ENCODE results near the gene FCF1. TPM values are rescaled to one million over a fixed set of nuclear protein-coding genes. Genes with fewer than 3 reads are reported as not detected.

The FCF1 gene
- total and polyA plus RNA-seq, 2 of the 13 experiments (the other 11 are each of a cell fraction or from before 2014, with no cell fraction given), result 31.0 to 44.4 TPM

DNA sequence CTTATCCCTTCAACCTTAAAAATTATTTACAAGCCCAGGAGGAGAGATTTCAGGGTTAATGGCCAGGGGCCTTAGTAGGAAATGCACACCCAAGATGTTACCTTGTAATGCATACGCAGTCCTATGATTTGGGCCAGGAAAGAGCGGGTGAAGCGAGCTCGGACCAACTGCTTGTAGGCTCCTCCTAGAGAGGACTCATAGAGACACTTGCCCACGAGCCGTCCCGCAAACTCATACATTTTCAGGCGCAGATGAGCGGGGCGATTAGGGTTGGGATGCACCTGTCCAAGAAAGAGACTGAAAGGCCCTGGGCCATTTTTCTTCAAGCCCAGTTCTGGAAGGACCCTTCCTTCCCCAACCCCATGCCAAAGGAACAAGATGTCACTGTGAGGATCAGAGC, 43.1 kb upstream of the FCF1 start:
- Histone ChIP-seq H2AFZ (ENCODE audit: low read length) (no peak overlapping the region), H3K9me3 (ENCODE audit: low read length) (no peaks in the 10 kb centered on the region), H3K4me1 (ENCODE audit: insufficient read depth, low read length) (no peaks in the 10 kb centered on the region), H3K4me3 (replicated peaks in 1 of 3; ENCODE audit: insufficient read depth in 1 of 3, low read depth in 2 of 3, low read length in 3 of 3) (no peak overlapping the region), H3K27me3 (ENCODE audit: control insufficient read depth in 1 of 2, insufficient read depth in 2 of 2, low read length in 2 of 2) (no peaks in the 10 kb centered on the region), H3K9ac (ENCODE audit: insufficient read depth, low read depth, low read length) (no peak overlapping the region), H3K79me2 (ENCODE audit: insufficient read depth, low read length) (no peaks in the 10 kb centered on the region), H3K27ac (ENCODE audit: extremely low read length, insufficient read depth, low read length) (no peak overlapping the region), H4K20me1 (ENCODE audit: insufficient read depth, low read length) (no peaks in the 10 kb centered on the region), H3K36me3 (replicated peaks in 1 of 2; ENCODE audit: control insufficient read depth in 1 of 2, insufficient read depth in 2 of 2, low read length in 2 of 2) (peaks cover 15 to 64% of the 10 kb centered on the region in 2 experiments), H3K4me2 (ENCODE audit: low read depth, low read length) (no peak overlapping the region)
- BruUV-seq (replicated peaks), result no TSS peak
- FAIRE-seq (no peak), DNase-seq (ENCODE audit: low spot score) (no peak), ATAC-seq (no peak)
- no peak for TF ChIP-seq MED1 (CRISPR knock-in tag; IDR thresholded peaks at IDR 0.05)
- TF ChIP-seq ZNF746 (CRISPR knock-in tag; IDR thresholded peaks at IDR 0.05), result no peak
- TF ChIP-seq ZNF678 (CRISPR knock-in tag; IDR thresholded peaks at IDR 0.05), result no peak
- TF ChIP-seq ZNF629 (CRISPR knock-in tag; conservative IDR thresholded peaks at IDR 0.05), result no peak
- TF ChIP-seq RXRB (CRISPR knock-in tag; IDR thresholded peaks at IDR 0.05; ENCODE audit: borderline replicate concordance), result no peak
- in situ Hi-C loops (cut with HindIII; ENCODE audit: extremely low pct_ligation_motif_present, low pct_unique_long_range_greater_than_20kb), result no loop called here
- POLR2A ChIA-PET, result no interaction called here
- WGBS (ENCODE audit: low lambda C conversion rate), result 98% methylated on average over 10 of the region's 10 CpGs
- CTCF ChIA-PET (ENCODE audit: low intra/inter-chr PET ratio, low total read pairs), result no interaction called here
- intact Hi-C loops (cut with micrococcal nuclease; ENCODE audit: unreplicated experiment), result no loop called here

DNA sequence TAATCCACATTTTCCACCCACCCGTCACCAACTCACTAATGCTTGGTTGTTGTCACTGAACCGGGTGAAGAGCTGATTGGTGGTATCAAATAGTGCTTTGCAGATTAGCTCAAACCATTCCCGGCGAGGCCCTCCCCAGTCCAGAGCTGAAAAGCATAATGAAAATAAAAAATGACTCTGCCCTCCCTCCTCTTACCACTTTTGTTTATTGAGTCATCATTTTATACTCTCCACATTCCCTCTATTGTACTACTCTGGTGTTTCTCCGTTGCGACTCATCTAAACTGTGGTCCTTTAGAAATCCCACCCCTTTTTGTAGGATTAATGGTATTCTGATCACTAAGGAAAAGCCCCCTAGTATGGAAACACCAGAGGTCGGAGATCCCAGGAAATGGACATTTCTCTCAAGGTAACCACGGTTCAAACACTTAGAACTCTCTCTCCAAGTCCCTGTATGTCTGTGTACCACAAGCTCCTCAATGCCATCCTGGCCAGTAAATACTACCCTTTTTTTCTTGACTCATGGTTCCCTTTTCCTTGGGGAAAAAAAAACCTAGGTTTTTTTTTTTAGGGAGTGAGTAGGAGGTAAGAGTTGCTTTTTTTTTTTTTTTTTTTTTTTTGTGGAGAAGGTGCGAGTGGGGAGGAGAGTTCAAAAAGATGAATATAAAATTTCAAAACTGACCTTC, 42.1 kb upstream of the FCF1 start:
- no peak overlapping the region for H3K27ac ChIP-seq (ENCODE audit: extremely low read length, insufficient read depth, low read length)
- ATAC-seq (no peak), DNase-seq (ENCODE audit: low spot score) (no peak), FAIRE-seq (no peak)
- WGBS (ENCODE audit: low lambda C conversion rate), result 95% methylated on average over 9 of the region's 9 CpGs
- intact Hi-C loops (cut with micrococcal nuclease; ENCODE audit: unreplicated experiment), result no loop called here
- H4K20me1 ChIP-seq (ENCODE audit: insufficient read depth, low read length), result no peaks in the 10 kb centered on the region
- no peak overlapping the region for H3K4me3 ChIP-seq (replicated peaks in 1 of 3; ENCODE audit: insufficient read depth in 1 of 3, low read depth in 2 of 3, low read length in 3 of 3)
- in situ Hi-C loops (cut with HindIII; ENCODE audit: extremely low pct_ligation_motif_present, low pct_unique_long_range_greater_than_20kb), result no loop called here
- ChIA-PET POLR2A (no interaction called here), CTCF (ENCODE audit: low intra/inter-chr PET ratio, low total read pairs) (no interaction called here)
- no peak overlapping the region for H3K4me2 ChIP-seq (ENCODE audit: low read depth, low read length)
- H3K27me3 ChIP-seq (ENCODE audit: control insufficient read depth in 1 of 2, insufficient read depth in 2 of 2, low read length in 2 of 2), result no peaks in the 10 kb centered on the region
- H3K36me3 ChIP-seq (replicated peaks in 1 of 2; ENCODE audit: control insufficient read depth in 1 of 2, insufficient read depth in 2 of 2, low read length in 2 of 2), result peaks cover 17 to 63% of the 10 kb centered on the region in 2 experiments
- H3K79me2 ChIP-seq (ENCODE audit: insufficient read depth, low read length), result no peaks in the 10 kb centered on the region
- H3K9ac ChIP-seq (ENCODE audit: insufficient read depth, low read depth, low read length), result no peak overlapping the region
- H3K9me3 ChIP-seq (ENCODE audit: low read length), result no peaks in the 10 kb centered on the region
- BruUV-seq (replicated peaks), result no TSS peak
- no peaks in the 10 kb centered on the region for H3K4me1 ChIP-seq (ENCODE audit: insufficient read depth, low read length)
- no peak overlapping the region for H2AFZ ChIP-seq (ENCODE audit: low read length)
- TF ChIP-seq NFE2 (CRISPR knock-in tag; IDR thresholded peaks at IDR 0.05), result no peak
- TF ChIP-seq YEATS4 (CRISPR knock-in tag; IDR thresholded peaks at IDR 0.05; ENCODE audit: borderline replicate concordance), result no peak
- TF ChIP-seq ZNF326 (CRISPR knock-in tag; IDR thresholded peaks at IDR 0.05; ENCODE audit: borderline replicate concordance), result no peak
- no peak for TF ChIP-seq DPF2 (CRISPR knock-in tag; IDR thresholded peaks at IDR 0.05; ENCODE audit: borderline replicate concordance, low read depth)
- no peak for TF ChIP-seq ASH2L (IDR thresholded peaks at IDR 0.05; ENCODE audit: insufficient read length, low read depth, low read length)
- TF ChIP-seq CHD2 (IDR thresholded peaks at IDR 0.05; ENCODE audit: low read depth, low read length), result no peak
- no peak for TF ChIP-seq RFX1 (IDR thresholded peaks at IDR 0.05)
- TF ChIP-seq ZNF496 (CRISPR knock-in tag; IDR thresholded peaks at IDR 0.05; ENCODE audit: insufficient replicate concordance), result no peak
- no peak for TF ChIP-seq ZFP36L2 (CRISPR knock-in tag; IDR thresholded peaks at IDR 0.05)
- TF ChIP-seq ZNF563 (CRISPR knock-in tag; IDR thresholded peaks at IDR 0.05), result no peak
- TF ChIP-seq KDM4B (CRISPR knock-in tag; IDR thresholded peaks at IDR 0.05), result no peak
- TF ChIP-seq NFYB (CRISPR knock-in tag; IDR thresholded peaks at IDR 0.05), result no peak
- TF ChIP-seq, protein P1, sequence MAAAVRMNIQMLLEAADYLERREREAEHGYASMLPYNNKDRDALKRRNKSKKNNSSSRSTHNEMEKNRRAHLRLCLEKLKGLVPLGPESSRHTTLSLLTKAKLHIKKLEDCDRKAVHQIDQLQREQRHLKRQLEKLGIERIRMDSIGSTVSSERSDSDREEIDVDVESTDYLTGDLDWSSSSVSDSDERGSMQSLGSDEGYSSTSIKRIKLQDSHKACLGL (CRISPR knock-in tag; IDR thresholded peaks at IDR 0.05), result no peak
- no peak for TF ChIP-seq ZNF484 (CRISPR knock-in tag; IDR thresholded peaks at IDR 0.05; ENCODE audit: borderline replicate concordance, low read depth)
- no peak for TF ChIP-seq ZNF784 (CRISPR knock-in tag; IDR thresholded peaks at IDR 0.05; ENCODE audit: borderline replicate concordance)
- no peak for TF ChIP-seq PHF21A (CRISPR knock-in tag; IDR thresholded peaks at IDR 0.05)
